Caco-2 (cell line): Measurements from ENCODE around the gene LRRK2. TPM values are rescaled to one million over a fixed set of nuclear protein-coding genes. Genes with fewer than 3 reads are reported as not detected.
A peak's percentile ranks its signal among the peaks of the same experiment; 100 is the strongest.

Experiments
- BruUV-seq: library from RNA; stranded (reverse); fragments of 400-500 nt; replicated peaks from 2 replicates; lab custom pipeline; 2021; lab: Mats Ljungman, UMichigan
- CTCF ChIA-PET: fragments of 300-600 bp; sonication (Branson Sonifier 250); formaldehyde crosslinking; loops from one replicate; lab custom pipeline; 2022; ENCODE audit warnings: antibody characterized with exemption; lab: Charles Lee
- POLR2A ChIA-PET: fragments of 300-600 bp; sonication (Branson Sonifier 250); formaldehyde crosslinking; loops from one replicate; lab custom pipeline; 2022; ENCODE audit warnings: antibody characterized with exemption; lab: Charles Lee
- DNase-seq, 2 experiments: peaks; one replicate each; pipeline versions ENCODE4 v3.0.0 to v3.0.0-alpha.2; 2020 to 2022
- H3K27me3 ChIP-seq: replicated peaks from 2 replicates; pipeline ENCODE4 v1.6.0; 2011; ENCODE audit warnings: low read length; ENCODE audit not compliant: control insufficient read depth, insufficient read depth
- H3K36me3 ChIP-seq: 2 replicates; pipeline ENCODE4 v1.5.1; 2011; ENCODE audit warnings: low read length; ENCODE audit not compliant: control insufficient read depth, insufficient read depth
- H3K4me1 ChIP-seq: fragments of 250-450 bp; sonication (Bioruptor Pico); 2 replicates; pipeline ENCODE4 v1.5.1; 2020; ENCODE audit warnings: mild to moderate bottlenecking
- H3K4me3 ChIP-seq: 2 replicates; pipeline ENCODE4 v1.5.1; 2011; ENCODE audit warnings: low read depth, mild to moderate bottlenecking, control low read depth, low read length
- H3K9me3 ChIP-seq: fragments of 250-450 bp; sonication (Bioruptor Pico); 2 replicates; pipeline ENCODE4 v1.5.1; 2020; ENCODE audit warnings: mild to moderate bottlenecking, moderate library complexity
- H3K27ac Mint-ChIP-seq: one replicate; pipeline ENCODE4 v1.8.0; 2022; ENCODE audit warnings: mixed read lengths; ENCODE audit not compliant: unreplicated experiment
- H3K27me3 Mint-ChIP-seq: one replicate; pipeline ENCODE4 v1.8.0; 2022; ENCODE audit warnings: mixed read lengths; ENCODE audit not compliant: insufficient read depth, unreplicated experiment
- H3K36me3 Mint-ChIP-seq: one replicate; pipeline ENCODE4 v1.8.0; 2022; ENCODE audit warnings: mild to moderate bottlenecking, mixed read lengths; ENCODE audit not compliant: insufficient read depth, unreplicated experiment
- H3K4me1 Mint-ChIP-seq: one replicate; pipeline ENCODE4 v1.8.0; 2022; ENCODE audit warnings: low read depth, mixed read lengths; ENCODE audit not compliant: unreplicated experiment
- H3K4me3 Mint-ChIP-seq: one replicate; pipeline ENCODE4 v1.8.0; 2022; ENCODE audit warnings: mild to moderate bottlenecking, moderate library complexity, mixed read lengths; ENCODE audit not compliant: unreplicated experiment
- H3K9me3 Mint-ChIP-seq: one replicate; pipeline ENCODE4 v1.8.0; 2022; ENCODE audit warnings: mixed read lengths; ENCODE audit not compliant: unreplicated experiment
- intact Hi-C: fragments of 100-400 bp; cut with micrococcal nuclease; formaldehyde crosslinking; loops from one replicate; pipeline ENCODE4 v1.10.0; 2022; ENCODE audit not compliant: unreplicated experiment
- total RNA-seq: library from RNA; stranded (reverse); gene quantifications from 2 replicates; pipeline ENCODE4 v1.2.3, GENCODE V29; 2022
- TF ChIP-seq, protein P1 (sequence below), 2 experiments: fragments of 200-600 bp in 1 of 2; IDR thresholded peaks; 1 replicate in 1 of 2; 2 replicates in 1 of 2; pipeline versions ENCODE4 v1.5.1 to v1.8.0; 2011 to 2022; ENCODE audit warnings: antibody characterized with exemption in 1 of 2, control low read depth in 1 of 2, inconsistent platforms in 1 of 2, low read depth in 1 of 2, low read length in 1 of 2, mild to moderate bottlenecking in 1 of 2, moderate library complexity in 1 of 2; ENCODE audit not compliant: insufficient read depth in 1 of 2, severe bottlenecking in 1 of 2, unreplicated experiment in 1 of 2

Gene LRRK2
- total RNA-seq, 1 experiment from 2014 or later, result 0.11 TPM

- DNase-seq, result peak in 1 of 2 experiments; percentile 6
- intact Hi-C loops, result loop anchor here (1.0 to 5.0 kb wide), 2 partner anchors 50 to 223 kb away; no protein-coding TSS in a partner anchor
- Mint-ChIP-seq H3K9me3 (no peaks in the 10 kb centered on the region), H3K36me3 (no peaks in the 10 kb centered on the region), H3K27me3 (no peaks in the 10 kb centered on the region), H3K27ac (no peak overlapping the region), H3K4me1 (no peaks in the 10 kb centered on the region), H3K4me3 (no peak overlapping the region)
- Histone ChIP-seq H3K36me3 (no peaks in the 10 kb centered on the region), H3K27me3 (no peaks in the 10 kb centered on the region), H3K4me1 (no peaks in the 10 kb centered on the region), H3K4me3 (no peak overlapping the region), H3K9me3 (no peaks in the 10 kb centered on the region)
- ChIA-PET CTCF (no interaction called here), POLR2A (no interaction called here)
- TF ChIP-seq, protein P1, sequence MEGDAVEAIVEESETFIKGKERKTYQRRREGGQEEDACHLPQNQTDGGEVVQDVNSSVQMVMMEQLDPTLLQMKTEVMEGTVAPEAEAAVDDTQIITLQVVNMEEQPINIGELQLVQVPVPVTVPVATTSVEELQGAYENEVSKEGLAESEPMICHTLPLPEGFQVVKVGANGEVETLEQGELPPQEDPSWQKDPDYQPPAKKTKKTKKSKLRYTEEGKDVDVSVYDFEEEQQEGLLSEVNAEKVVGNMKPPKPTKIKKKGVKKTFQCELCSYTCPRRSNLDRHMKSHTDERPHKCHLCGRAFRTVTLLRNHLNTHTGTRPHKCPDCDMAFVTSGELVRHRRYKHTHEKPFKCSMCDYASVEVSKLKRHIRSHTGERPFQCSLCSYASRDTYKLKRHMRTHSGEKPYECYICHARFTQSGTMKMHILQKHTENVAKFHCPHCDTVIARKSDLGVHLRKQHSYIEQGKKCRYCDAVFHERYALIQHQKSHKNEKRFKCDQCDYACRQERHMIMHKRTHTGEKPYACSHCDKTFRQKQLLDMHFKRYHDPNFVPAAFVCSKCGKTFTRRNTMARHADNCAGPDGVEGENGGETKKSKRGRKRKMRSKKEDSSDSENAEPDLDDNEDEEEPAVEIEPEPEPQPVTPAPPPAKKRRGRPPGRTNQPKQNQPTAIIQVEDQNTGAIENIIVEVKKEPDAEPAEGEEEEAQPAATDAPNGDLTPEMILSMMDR (IDR thresholded peaks at IDR 0.05; ENCODE audit: insufficient read depth in 1 of 2, low read depth in 1 of 2, low read length in 1 of 2, severe bottlenecking in 1 of 2, unreplicated experiment in 1 of 2), result peak; percentile 27 to 29
- BruUV-seq, result no TSS peak
Observed at GRCh38 chr12:40375076-40375475, 150.3 kb downstream of the LRRK2 start.

GRCh38 chr12:40376533-40377267 is 151.9 kb downstream of the LRRK2 start:
- intact Hi-C loops, result loop anchor here (5.0 kb wide), 1 partner anchor 224 kb away; no protein-coding TSS in a partner anchor
- no peak for DNase-seq
- Histone ChIP-seq H3K9me3 (no peaks in the 10 kb centered on the region), H3K4me3 (no peak overlapping the region), H3K27me3 (no peaks in the 10 kb centered on the region), H3K36me3 (no peaks in the 10 kb centered on the region), H3K4me1 (no peaks in the 10 kb centered on the region)
- ChIA-PET CTCF (no interaction called here), POLR2A (no interaction called here)
- no TSS peak for BruUV-seq
- H3K27me3 Mint-ChIP-seq, result no peaks in the 10 kb centered on the region
- no peaks in the 10 kb centered on the region for H3K36me3 Mint-ChIP-seq
- no peaks in the 10 kb centered on the region for H3K4me1 Mint-ChIP-seq
- TF ChIP-seq, protein P1 (IDR thresholded peaks at IDR 0.05; ENCODE audit: insufficient read depth in 1 of 2, low read depth in 1 of 2, low read length in 1 of 2, severe bottlenecking in 1 of 2, unreplicated experiment in 1 of 2), result no peak
- no peaks in the 10 kb centered on the region for H3K9me3 Mint-ChIP-seq
- no peak overlapping the region for H3K4me3 Mint-ChIP-seq
- H3K27ac Mint-ChIP-seq, result no peak overlapping the region

DNA sequence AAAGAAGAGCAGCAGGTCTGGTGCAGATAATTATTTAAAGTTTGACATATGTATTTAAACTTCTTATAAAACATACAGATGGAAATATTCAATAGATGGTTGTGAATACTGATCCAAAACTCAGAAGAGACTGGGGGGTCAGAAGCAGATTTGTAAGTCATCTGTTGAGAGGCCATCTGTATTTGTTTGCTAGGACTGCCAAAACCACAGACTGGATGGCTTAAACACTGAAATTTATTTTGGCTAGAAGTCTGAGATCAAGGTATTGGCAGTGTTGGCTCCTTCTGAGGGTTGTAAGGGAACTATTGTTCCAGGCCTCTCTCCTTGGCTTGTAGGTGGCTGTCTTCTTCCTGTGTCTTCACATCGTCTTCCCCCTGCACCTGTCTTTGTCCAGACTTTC is 153.9 kb downstream of the LRRK2 start:
- Mint-ChIP-seq H3K36me3 (no peaks in the 10 kb centered on the region), H3K4me3 (no peak overlapping the region), H3K27me3 (no peaks in the 10 kb centered on the region), H3K4me1 (no peaks in the 10 kb centered on the region), H3K27ac (no peak overlapping the region), H3K9me3 (no peaks in the 10 kb centered on the region)
- Histone ChIP-seq H3K4me1 (no peaks in the 10 kb centered on the region), H3K4me3 (no peak overlapping the region), H3K27me3 (no peaks in the 10 kb centered on the region), H3K36me3 (no peaks in the 10 kb centered on the region), H3K9me3 (no peaks in the 10 kb centered on the region)
- DNase-seq, result no peak
- ChIA-PET POLR2A (no interaction called here), CTCF (no interaction called here)
- TF ChIP-seq, protein P1 (IDR thresholded peaks at IDR 0.05; ENCODE audit: insufficient read depth in 1 of 2, low read depth in 1 of 2, low read length in 1 of 2, severe bottlenecking in 1 of 2, unreplicated experiment in 1 of 2), result no peak
- no TSS peak for BruUV-seq
- intact Hi-C loops, result loop anchor here (5.0 kb wide), 1 partner anchor 226 kb away; no protein-coding TSS in a partner anchor
